ENCODE results near the gene DLGAP1.

The DLGAP1 gene

GRCh38 chr18:4238966-4239365 lies 216.1 kb downstream of the DLGAP1 start:
- no peak for DNase-seq (ENCODE audit: low read depth)

- no peak for DNase-seq (ENCODE audit: low read depth)
Observed at GRCh38 chr18:4237664-4238041, 217.5 kb downstream of the DLGAP1 start.

- DNase-seq (ENCODE audit: low read depth), result no peak
Observed at GRCh38 chr18:4236940-4237663, 218.0 kb downstream of the DLGAP1 start.

- no peak for DNase-seq (ENCODE audit: low read depth)
Observed at GRCh38 chr18:4233468-4233867, 221.6 kb downstream of the DLGAP1 start.

- no peak for DNase-seq (ENCODE audit: low read depth)
Observed at GRCh38 chr18:4232656-4233055, 222.5 kb downstream of the DLGAP1 start.

GRCh38 chr18:4231260-4231659 lies 223.8 kb downstream of the DLGAP1 start:
- no peak for DNase-seq (ENCODE audit: low read depth)

GRCh38 chr18:4230450-4231168 lies 224.5 kb downstream of the DLGAP1 start:
- DNase-seq (ENCODE audit: low read depth), result no peak

GRCh38 chr18:4224031-4224704 lies 230.9 kb downstream of the DLGAP1 start:
- no peak for DNase-seq (ENCODE audit: low read depth)

GRCh38 chr18:4211111-4211837 lies 243.8 kb downstream of the DLGAP1 start:
- DNase-seq (ENCODE audit: low read depth), result no peak

- DNase-seq (ENCODE audit: low read depth), result no peak
Observed at GRCh38 chr18:4208366-4208765, 246.7 kb downstream of the DLGAP1 start.

- no peak for DNase-seq (ENCODE audit: low read depth)
Observed at GRCh38 chr18:4207383-4207985, 247.6 kb downstream of the DLGAP1 start.

GRCh38 chr18:4204438-4204720 lies 250.7 kb downstream of the DLGAP1 start:
- DNase-seq (ENCODE audit: low read depth), result no peak

- no peak for DNase-seq (ENCODE audit: low read depth)
Observed at GRCh38 chr18:4203568-4204437, 251.3 kb downstream of the DLGAP1 start.

- no peak for DNase-seq (ENCODE audit: low read depth)
Observed at GRCh38 chr18:4200399-4200798, 254.7 kb downstream of the DLGAP1 start.

- no peak for DNase-seq (ENCODE audit: low read depth)
Observed at GRCh38 chr18:4198956-4199355, 256.2 kb downstream of the DLGAP1 start.

GRCh38 chr18:4196351-4196750 lies 258.8 kb downstream of the DLGAP1 start:
- DNase-seq (ENCODE audit: low read depth), result no peak

- DNase-seq (ENCODE audit: low read depth), result no peak
Observed at GRCh38 chr18:4193086-4193485, 262.0 kb downstream of the DLGAP1 start.

- DNase-seq (ENCODE audit: low read depth), result no peak
Observed at GRCh38 chr18:4181882-4182568, 273.1 kb downstream of the DLGAP1 start.

- DNase-seq (ENCODE audit: low read depth), result no peak
Observed at GRCh38 chr18:4181086-4181485, 274.0 kb downstream of the DLGAP1 start.

- DNase-seq (ENCODE audit: low read depth), result no peak
Observed at GRCh38 chr18:4172196-4173100, 282.7 kb downstream of the DLGAP1 start.
